ENCODE measurements around the gene COBL.

The COBL gene

DNA sequence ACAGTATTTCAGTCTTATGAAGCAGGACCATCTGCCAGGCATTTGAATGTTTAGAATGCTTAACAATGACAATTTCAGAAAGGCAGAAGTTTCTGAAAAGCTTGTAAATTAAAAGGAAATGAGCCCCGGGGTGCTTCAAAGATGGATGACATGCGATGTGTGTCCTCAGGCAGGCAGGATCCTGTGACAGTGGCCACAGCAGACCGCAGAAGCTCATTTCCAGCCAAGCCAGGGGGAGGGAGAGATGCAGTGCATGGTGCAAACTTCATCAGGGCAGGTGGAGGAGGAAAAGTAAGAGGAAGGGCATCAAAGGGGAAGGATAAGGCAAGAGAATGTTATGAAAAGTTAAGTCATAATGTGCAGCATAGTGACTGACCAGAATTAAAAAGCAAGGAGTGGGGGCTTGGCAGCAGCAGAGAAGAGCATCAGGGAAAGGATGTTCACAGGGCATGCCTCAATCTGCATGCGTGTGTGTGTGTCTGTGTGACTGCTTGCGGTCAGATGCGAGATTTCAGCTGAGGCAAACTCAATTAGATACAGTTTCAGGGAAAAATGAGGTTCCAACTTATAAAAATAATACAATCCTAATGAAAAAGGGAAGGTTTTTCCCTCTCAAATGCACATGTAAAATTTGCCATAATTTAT, 173.7 kb downstream of the COBL start:
- Histone ChIP-seq H3K79me2 (peaks cover 2% of the 10 kb centered on the region), H3K27ac (peak overlapping the region; percentile 67), H2AFZ (no peak overlapping the region), H3K4me2 (ENCODE audit: low read length) (no peak overlapping the region), H3K36me3 (ENCODE audit: control insufficient read depth, insufficient read depth, low read length) (no peaks in the 10 kb centered on the region), H3K4me3 (ENCODE audit: low read depth, low read length) (no peak overlapping the region), H3K9ac (no peak overlapping the region), H3K9me3 (ENCODE audit: control insufficient read depth, low read length) (no peaks in the 10 kb centered on the region), H3K4me1 (peaks cover 3% of the 10 kb centered on the region), H3K27me3 (ENCODE audit: control insufficient read depth, insufficient read depth, low read length) (no peaks in the 10 kb centered on the region)
- TF ChIP-seq, protein P1, sequence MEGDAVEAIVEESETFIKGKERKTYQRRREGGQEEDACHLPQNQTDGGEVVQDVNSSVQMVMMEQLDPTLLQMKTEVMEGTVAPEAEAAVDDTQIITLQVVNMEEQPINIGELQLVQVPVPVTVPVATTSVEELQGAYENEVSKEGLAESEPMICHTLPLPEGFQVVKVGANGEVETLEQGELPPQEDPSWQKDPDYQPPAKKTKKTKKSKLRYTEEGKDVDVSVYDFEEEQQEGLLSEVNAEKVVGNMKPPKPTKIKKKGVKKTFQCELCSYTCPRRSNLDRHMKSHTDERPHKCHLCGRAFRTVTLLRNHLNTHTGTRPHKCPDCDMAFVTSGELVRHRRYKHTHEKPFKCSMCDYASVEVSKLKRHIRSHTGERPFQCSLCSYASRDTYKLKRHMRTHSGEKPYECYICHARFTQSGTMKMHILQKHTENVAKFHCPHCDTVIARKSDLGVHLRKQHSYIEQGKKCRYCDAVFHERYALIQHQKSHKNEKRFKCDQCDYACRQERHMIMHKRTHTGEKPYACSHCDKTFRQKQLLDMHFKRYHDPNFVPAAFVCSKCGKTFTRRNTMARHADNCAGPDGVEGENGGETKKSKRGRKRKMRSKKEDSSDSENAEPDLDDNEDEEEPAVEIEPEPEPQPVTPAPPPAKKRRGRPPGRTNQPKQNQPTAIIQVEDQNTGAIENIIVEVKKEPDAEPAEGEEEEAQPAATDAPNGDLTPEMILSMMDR (IDR thresholded peaks at IDR 0.05), result no peak

DNA sequence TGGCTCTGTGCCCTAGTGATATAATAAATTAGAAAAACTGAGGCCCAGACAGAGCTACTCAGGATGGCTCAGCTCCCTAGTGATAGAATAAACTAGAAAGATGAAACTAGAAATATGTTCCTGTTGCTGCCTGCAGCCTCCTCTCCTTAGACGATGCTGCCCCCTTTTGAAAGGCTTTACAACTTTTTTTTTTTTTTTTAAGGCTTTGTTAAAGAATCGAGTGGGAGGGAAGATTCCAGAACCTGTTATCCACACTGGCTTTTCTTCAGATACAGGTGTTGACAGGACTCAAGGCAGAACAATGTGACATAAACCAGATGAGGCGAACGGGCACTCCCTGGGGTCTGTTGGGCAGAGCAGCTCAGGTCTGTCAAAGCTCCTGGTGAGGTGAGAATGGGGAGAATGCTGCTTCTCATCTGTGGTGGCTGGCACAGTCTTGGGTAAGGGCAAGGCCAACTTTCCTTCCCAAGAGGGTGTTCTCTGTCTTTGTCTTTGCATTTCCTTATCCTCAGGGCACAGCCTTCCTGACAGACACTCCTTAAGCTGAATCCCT, 175.1 kb downstream of the COBL start:
- Histone ChIP-seq H3K4me1 (peaks cover 3% of the 10 kb centered on the region), H3K36me3 (ENCODE audit: control insufficient read depth, insufficient read depth, low read length) (no peaks in the 10 kb centered on the region), H3K79me2 (peaks cover 2% of the 10 kb centered on the region), H3K4me2 (ENCODE audit: low read length) (no peak overlapping the region), H3K27ac (peak overlapping the region; percentile 67), H3K27me3 (ENCODE audit: control insufficient read depth, insufficient read depth, low read length) (no peaks in the 10 kb centered on the region), H3K9me3 (ENCODE audit: control insufficient read depth, low read length) (no peaks in the 10 kb centered on the region), H3K4me3 (ENCODE audit: low read depth, low read length) (no peak overlapping the region), H3K9ac (no peak overlapping the region), H2AFZ (no peak overlapping the region)
- TF ChIP-seq, protein P1 (IDR thresholded peaks at IDR 0.05), result peak; percentile 35

DNA sequence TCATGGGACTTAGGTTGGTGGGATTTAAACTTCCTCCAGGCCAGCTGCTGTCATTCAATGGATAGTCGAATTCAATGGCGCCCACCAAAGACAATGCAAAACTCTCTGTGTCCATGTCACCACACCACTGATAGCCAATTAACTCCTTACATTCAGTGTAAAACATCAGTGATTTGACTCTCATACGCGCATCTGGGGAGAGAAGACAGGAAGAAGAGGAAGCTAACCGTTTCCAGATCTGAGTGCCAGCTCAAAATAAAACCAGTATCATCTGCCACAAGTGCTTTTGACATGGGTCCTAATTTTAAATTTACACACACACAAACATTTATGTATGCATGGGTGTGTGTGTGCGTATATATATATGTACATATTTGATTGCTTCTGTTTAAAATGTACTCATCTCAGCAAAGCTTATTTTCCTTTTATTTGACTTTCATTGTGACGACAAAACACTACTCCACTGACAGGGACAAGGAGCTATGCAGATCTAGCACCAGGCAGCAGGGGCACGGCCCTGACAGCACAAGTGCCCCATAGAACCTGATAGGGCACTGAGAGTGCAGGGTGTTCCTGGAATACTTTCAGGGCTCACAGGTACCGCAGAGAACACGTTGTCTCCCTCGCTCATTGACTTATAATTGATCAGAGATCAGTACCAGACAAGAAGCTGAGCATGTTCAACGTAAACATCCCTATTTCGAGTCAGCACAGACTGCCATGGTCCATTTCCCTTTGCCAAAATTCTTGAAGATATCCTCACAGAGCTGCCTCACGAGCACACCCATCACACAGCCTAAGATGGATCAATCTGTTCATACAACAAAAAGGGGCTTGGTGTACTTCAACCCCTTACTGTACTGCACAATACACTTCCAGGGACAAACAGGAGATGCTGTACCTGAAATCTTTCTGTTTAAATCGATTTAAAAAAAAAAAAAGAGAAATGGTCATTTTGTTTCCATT, 176.1 kb downstream of the COBL start:
- H3K36me3 ChIP-seq (ENCODE audit: control insufficient read depth, insufficient read depth, low read length), result no peaks in the 10 kb centered on the region
- no peaks in the 10 kb centered on the region for H3K9me3 ChIP-seq (ENCODE audit: control insufficient read depth, low read length)
- H2AFZ ChIP-seq, result no peak overlapping the region
- H3K27ac ChIP-seq, result peak overlapping the region; percentile 67
- H3K9ac ChIP-seq, result no peak overlapping the region
- no peak overlapping the region for H3K4me3 ChIP-seq (ENCODE audit: low read depth, low read length)
- no peak overlapping the region for H3K4me2 ChIP-seq (ENCODE audit: low read length)
- H3K27me3 ChIP-seq (ENCODE audit: control insufficient read depth, insufficient read depth, low read length), result no peaks in the 10 kb centered on the region
- TF ChIP-seq, protein P1 (IDR thresholded peaks at IDR 0.05), result no peak
- H3K4me1 ChIP-seq, result peaks cover 3% of the 10 kb centered on the region
- peaks cover 2% of the 10 kb centered on the region for H3K79me2 ChIP-seq

DNA sequence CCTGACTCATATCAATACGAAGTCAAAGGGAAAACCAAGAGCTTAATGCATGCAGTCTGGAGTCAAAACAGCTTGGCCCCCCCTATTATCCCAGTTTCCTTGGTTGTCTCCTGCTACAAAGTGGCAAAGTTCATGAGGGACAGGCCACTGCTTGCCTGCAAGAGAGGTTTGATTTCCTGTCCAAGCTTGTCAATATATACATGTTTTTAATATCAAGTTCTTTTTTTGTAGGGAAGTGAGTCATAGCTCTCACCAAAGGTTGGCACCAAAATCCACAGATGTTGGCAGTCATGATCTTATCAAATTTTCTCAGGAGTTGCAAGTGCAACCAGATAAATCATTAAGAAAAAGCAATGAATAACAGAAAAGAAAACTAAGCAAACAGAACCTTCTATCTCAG, 176.8 kb downstream of the COBL start:
- TF ChIP-seq, protein P1 (IDR thresholded peaks at IDR 0.05), result no peak

More for the DNA sequence above, 176.8 kb downstream of the COBL start:
- H3K4me2 ChIP-seq (ENCODE audit: low read length), result no peak overlapping the region
- H3K4me1 ChIP-seq, result peaks cover 3% of the 10 kb centered on the region
- no peak overlapping the region for H3K9ac ChIP-seq
- H3K27me3 ChIP-seq (ENCODE audit: control insufficient read depth, insufficient read depth, low read length), result no peaks in the 10 kb centered on the region
- H3K4me3 ChIP-seq (ENCODE audit: low read depth, low read length), result no peak overlapping the region
- no peaks in the 10 kb centered on the region for H3K36me3 ChIP-seq (ENCODE audit: control insufficient read depth, insufficient read depth, low read length)
- H3K27ac ChIP-seq, result peak overlapping the region; percentile 17
- no peaks in the 10 kb centered on the region for H3K9me3 ChIP-seq (ENCODE audit: control insufficient read depth, low read length)
- no peak overlapping the region for H2AFZ ChIP-seq
- peaks cover 2% of the 10 kb centered on the region for H3K79me2 ChIP-seq
